WI38 (cell line): ENCODE results near the gene CSPG4.
A peak's percentile ranks its signal among the peaks of the same experiment; 100 is the strongest.
"Not testable (repeated sequence)": the region's sequence is repeated elsewhere in the genome, so short reads cannot be mapped to it uniquely, and the experiment has no call there.

ENCODE experiments used
- H3K4me3 ChIP-seq: 2 replicates; pipeline ENCODE4 v1.5.1; 2011; ENCODE audit warnings: low read depth, mild to moderate bottlenecking, control low read depth, low read length
- TF ChIP-seq, protein P1 (sequence below): IDR thresholded peaks from 2 replicates; pipeline ENCODE4 v1.5.1; 2012; ENCODE audit warnings: low read depth, mild to moderate bottlenecking, control low read depth, low read length

CSPG4 gene

DNA sequence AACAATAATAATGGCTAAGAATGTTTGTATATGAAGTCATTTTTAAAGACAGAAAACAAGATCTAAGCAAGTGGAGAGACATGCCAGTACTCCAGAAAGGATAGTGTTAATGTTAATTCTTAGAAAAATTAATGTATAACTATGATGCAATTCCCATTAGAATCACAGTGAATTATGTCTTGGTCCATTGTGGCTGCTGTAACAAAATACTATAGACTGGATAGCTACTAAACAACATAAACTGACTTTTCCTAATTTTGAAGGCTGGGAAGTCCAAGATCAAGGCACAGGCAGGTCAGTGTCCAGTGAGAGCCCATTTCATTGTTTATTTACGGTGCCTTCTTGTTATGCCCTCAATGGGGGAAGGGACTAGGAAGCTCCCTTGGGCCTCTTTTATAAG, 32.7 kb upstream of the CSPG4 start:
- H3K4me3 ChIP-seq: no peak overlapping the region
- TF ChIP-seq, protein P1, sequence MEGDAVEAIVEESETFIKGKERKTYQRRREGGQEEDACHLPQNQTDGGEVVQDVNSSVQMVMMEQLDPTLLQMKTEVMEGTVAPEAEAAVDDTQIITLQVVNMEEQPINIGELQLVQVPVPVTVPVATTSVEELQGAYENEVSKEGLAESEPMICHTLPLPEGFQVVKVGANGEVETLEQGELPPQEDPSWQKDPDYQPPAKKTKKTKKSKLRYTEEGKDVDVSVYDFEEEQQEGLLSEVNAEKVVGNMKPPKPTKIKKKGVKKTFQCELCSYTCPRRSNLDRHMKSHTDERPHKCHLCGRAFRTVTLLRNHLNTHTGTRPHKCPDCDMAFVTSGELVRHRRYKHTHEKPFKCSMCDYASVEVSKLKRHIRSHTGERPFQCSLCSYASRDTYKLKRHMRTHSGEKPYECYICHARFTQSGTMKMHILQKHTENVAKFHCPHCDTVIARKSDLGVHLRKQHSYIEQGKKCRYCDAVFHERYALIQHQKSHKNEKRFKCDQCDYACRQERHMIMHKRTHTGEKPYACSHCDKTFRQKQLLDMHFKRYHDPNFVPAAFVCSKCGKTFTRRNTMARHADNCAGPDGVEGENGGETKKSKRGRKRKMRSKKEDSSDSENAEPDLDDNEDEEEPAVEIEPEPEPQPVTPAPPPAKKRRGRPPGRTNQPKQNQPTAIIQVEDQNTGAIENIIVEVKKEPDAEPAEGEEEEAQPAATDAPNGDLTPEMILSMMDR: no peak

DNA sequence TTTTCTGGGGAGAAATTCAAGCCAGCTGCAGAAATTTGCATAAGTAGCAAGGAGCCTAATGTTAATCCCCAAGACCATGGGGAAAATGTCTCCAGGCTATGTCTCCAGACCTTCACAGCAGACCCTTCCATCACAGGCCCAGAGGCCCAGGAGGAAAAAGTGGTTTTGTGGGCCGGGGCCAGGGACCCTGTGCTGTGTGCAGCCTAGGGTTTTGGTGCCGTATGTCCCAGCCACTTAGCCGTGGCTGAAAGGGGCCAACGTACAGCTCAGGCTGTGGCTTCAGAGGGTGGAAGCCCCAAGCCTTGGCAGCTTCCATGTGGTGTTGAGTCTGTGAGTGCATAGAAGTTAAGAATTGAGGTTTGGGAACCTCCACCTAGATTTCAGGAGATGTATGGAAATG, 29.7 kb upstream of the CSPG4 start:
- not testable (repeated sequence) for H3K4me3 ChIP-seq

DNA sequence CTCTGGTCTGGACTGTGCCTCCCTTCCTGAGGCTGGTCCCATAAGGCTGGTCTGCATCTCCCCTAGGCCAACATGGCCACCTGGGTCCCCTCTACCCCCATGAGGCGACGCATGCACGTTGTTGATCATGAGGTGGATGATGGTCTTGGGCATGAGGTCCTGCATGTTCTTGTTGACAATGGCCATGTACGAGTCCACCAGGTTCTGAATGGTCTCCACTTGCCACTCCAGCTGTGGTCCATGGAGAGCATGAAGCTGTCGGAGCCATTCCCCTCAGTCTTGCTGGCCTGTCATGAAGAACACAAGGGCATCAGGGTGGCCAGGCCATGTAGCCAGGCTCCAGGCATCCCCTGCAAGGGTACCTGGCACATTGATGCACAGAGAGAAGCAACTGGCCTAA, 27.1 kb upstream of the CSPG4 start:
- H3K4me3 ChIP-seq: no peak overlapping the region
- TF ChIP-seq, protein P1: no peak

DNA sequence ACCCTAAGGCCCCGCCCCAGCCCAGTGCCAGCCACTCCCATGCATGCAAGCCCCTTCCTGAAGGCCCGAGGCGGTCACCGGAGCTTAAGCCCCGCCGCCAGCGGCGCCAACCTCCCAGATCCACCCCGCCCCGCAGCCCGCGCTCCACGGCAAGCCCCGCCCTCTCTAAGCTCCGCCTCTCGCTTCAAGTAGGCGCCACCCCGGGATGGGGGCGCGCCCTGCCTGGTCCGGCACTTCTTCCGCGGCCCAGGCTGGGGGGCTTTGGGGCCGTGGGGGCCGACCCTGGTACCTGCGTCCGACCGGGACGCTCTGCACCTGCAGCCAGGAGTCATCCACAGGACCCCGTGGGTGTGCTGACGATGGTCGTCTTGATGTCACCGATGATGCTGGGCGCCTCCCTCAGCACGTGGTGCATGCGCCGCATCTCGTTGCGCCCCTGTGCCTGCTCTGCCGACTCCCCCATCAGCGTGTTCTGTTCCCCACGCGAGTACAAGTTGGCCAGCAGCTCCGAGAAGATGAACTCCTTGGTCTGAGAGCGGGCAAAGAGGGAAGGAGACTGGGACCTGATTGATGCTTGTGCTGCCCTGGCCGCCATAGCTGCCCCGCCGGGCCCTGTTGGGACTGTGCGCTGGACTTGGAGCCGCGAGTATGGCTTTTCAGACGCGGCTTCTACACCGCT, 26.1 kb upstream of the CSPG4 start:
- TF ChIP-seq, protein P1: no peak

DNA sequence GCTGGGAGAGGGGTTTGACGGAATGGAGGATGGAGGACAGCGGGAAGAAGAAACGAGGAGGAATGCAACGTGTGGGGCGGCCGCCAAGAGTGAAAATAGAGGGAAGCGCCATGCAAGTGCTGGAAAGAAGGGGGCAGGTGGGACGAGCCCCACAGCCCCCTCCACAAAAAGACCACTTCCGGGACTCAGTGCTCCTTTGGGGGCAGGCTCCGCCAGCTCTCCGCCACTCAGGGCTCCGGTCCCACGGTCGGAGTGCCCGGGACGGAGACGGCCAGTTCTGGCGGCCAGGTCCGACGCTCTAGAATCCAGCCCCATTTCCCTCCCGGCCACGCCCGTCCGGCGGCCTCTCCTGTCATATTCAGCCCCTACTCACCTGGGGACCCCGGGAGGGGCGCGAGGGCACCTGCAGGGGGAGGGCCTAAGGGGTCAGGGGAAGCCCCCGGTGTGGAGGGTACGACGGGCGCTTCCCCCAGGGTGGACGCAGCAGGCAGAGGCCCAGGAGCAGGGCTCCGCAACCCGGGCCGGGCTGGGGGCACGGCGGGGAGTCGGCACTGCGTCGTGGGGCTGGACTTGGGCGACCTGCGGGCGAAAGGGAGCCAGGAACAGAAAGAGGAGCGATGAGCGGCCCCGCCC, 25.5 kb upstream of the CSPG4 start:
- H3K4me3 ChIP-seq: peak overlapping the region; percentile 78
- TF ChIP-seq, protein P1: no peak

More for the DNA sequence above, 26.1 kb upstream of the CSPG4 start:
- H3K4me3 ChIP-seq: peak overlapping the region; percentile 78

DNA sequence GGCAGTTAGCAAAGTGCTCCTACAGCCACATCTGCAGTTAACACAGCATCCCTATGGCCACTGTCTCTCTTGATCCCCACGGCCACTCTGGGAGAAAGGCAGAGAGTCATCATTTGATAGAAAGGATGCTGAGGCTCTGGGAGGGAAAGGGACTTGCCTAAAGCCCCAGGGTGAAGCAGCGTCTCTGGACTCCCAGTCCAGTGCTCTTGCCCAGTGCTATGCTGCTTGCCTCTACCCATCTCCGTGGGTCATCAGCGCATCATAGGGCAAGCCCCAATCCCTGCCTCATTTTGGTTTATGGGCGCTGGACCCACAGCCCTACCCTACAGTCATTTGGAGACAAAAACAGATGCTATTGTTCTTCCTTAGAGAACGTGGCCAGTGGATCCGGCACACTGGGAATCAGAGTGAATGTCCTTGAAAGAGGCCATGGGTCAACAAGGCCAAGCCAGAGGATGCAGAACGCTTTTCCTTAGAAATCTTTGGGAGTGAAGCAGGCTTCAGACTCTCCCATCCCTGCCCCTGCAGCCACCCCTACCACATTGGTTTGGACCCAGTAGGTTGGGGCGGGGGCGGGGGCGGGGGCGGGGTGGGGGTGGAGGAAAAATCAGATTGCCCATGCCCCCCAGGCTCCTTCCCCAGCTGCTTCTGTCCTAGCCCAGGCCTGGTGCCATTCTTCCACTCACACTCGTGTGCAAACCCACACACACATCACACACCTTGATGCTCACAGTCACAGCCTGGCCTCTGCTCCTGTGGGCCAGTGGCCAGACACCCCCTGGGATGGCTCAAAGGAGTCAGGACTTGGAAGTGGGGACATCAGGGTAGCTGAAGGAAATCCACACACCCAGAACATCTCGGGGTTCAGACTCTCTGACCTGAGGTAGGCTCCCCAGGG, 24.7 kb upstream of the CSPG4 start:
- peak overlapping the region; percentile 78 for H3K4me3 ChIP-seq

DNA sequence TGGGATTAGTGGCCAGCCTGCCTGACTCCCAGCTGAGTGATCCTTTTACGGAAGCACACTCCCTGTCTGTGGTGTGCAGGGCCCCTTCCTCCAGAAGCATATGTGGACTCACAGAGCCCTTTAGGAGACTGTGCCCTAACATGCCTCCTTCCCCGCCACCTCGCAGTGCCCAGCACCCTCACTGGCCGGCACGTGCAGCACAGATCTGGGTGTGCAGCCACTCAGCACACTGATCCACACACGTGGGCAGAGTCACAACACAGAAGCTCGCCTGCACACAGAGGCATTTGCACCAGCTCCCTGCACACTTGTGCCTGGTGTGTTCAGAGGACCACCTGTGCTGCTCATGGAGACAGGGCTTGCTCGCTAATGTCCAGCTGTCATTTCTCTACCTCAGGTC, 23.6 kb upstream of the CSPG4 start:
- H3K4me3 ChIP-seq: no peak overlapping the region
- TF ChIP-seq, protein P1: no peak

DNA sequence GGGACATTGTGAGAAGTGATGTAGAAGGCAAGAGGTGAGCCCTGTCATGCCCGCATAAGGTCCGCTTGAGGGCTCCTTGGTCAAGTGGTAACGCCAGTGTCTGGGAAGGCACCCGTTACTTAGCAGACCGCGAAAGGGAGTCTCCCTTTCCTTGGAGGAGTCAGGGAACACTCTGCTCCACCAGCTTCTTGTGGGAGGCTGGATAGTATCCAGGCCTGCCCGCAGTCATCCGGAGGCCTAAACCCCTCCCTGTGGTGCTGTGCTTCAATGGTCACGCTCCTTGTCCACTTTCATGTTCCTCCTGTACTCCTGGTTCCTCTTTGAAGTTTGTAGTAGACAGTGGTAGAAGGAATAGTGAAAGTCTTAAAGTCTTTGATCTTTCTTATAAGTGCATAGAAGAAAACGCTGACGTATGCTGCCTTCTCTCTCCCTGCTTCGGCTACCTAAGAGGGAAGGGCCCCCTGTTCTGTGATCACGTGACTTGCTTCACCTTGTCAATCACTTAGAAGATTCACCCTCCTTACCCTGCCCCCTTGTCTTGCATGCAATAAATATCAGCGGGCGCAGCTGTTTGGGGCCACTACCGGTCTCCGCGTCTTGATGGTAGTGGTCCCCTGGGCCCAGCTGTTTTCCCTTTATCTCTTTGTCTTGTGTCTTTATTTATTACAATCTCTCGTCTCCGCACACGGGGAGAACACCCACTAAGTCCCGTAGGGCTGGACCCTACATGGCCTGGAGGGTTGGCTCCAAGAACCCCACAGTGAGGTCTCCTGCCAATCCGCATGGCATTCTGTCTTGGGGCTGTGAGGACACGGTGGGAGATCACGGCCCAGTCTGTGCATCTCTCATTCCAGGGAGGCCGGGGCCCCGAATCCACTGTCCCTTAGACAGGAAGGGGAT, 22.5 kb upstream of the CSPG4 start:
- H3K4me3 ChIP-seq: not testable (repeated sequence)
